Lower leg skin (tissue), 4 donors: Measurements from ENCODE around the gene HDLBP. TPM values are rescaled to one million over a fixed set of nuclear protein-coding genes. Genes with fewer than 3 reads are reported as not detected.
"Not testable (repeated sequence)": the region's sequence is repeated elsewhere in the genome, so short reads cannot be mapped to it uniquely, and the experiment has no call there.

ENCODE experiments used
- DNase-seq, 2 donors: peaks; one replicate each; pipeline ENCODE4 v3.0.0-alpha.2; 2019; ENCODE audit warnings: low spot score in 2 of 2
- H3K4me3 ChIP-seq: fragments of 200-600 bp; sonication (generic); 2 replicates; pipeline ENCODE4 v1.5.1; 2017; ENCODE audit warnings: mild to moderate bottlenecking, low read depth; ENCODE audit not compliant: poor library complexity, severe bottlenecking
- CTCF ChIP-seq, 3 donors: fragments of 450-650 bp; IDR thresholded peaks; one replicate each; pipeline ENCODE4 v1.5.1; 2016; ENCODE audit warnings: antibody characterized with exemption in 3 of 3, mild to moderate bottlenecking in 3 of 3, moderate library complexity in 2 of 3
- POLR2A ChIP-seq, 2 donors: fragments of 450-650 bp; IDR thresholded peaks; one replicate each; pipeline ENCODE4 v1.6.1; 2016 to 2017; ENCODE audit warnings: antibody characterized with exemption in 2 of 2, mild to moderate bottlenecking in 1 of 2, moderate library complexity in 1 of 2
- WGBS, 2 donors: methylation state at CpG; one replicate each; pipeline ENCODE4 v1.1.5; 2018; 5-methylcytosine and 5-hydroxymethylcytosine counted together
- intact Hi-C: fragments of 100-400 bp; cut with DNase I; formaldehyde crosslinking; loops from one replicate; pipeline ENCODE4 v1.15.0; 2023; ENCODE audit warnings: low total_unique reads
- total RNA-seq, 4 donors: library from RNA; depleted of rRNA; stranded (reverse); fragments of >200 nt; gene quantifications; one replicate each; pipeline ENCODE4 v1.1.0, GENCODE V29; 2016

Gene HDLBP
- total RNA-seq, 4 donors from 2014 or later = 241 to 393 (median 294) TPM

- H3K4me3 ChIP-seq = no peak overlapping the region
- DNase-seq = peak in 1 of 2 donors; percentile 82
- WGBS, 2 donors = 73 to 80% methylated on average over 12 of the region's 12 CpGs
- no peak for TF ChIP-seq POLR2A (IDR thresholded peaks at IDR 0.05)
- no peak for TF ChIP-seq CTCF (IDR thresholded peaks at IDR 0.05)
- intact Hi-C loops = no loop called here
Observed at GRCh38 chr2:241300000-241300399, 15.5 kb downstream of the HDLBP start.

GRCh38 chr2:241298673-241299072 is 16.8 kb downstream of the HDLBP start:
- intact Hi-C loops = no loop called here
- no peak overlapping the region for H3K4me3 ChIP-seq
- no peak for DNase-seq
- 87 to 94% methylated on average over 5 of the region's 5 CpGs for WGBS, 2 donors
- TF ChIP-seq CTCF (IDR thresholded peaks at IDR 0.05) = no peak
- TF ChIP-seq POLR2A (IDR thresholded peaks at IDR 0.05) = no peak

- no peak overlapping the region for H3K4me3 ChIP-seq
- intact Hi-C loops = no loop called here
- WGBS, 2 donors = 92 to 98% methylated on average over 8 of the region's 8 CpGs
- TF ChIP-seq POLR2A (IDR thresholded peaks at IDR 0.05) (no peak), CTCF (IDR thresholded peaks at IDR 0.05) (no peak)
- peak in 1 of 2 donors; percentile 48 for DNase-seq
Observed at GRCh38 chr2:241296767-241297166, 18.7 kb downstream of the HDLBP start.

GRCh38 chr2:241295326-241296095 is 20.0 kb downstream of the HDLBP start:
- 65 to 67% methylated on average over 7 of the region's 7 CpGs for WGBS, 2 donors
- peak in 1 of 2 donors; percentile 52 for DNase-seq
- intact Hi-C loops = no loop called here
- no peak overlapping the region for H3K4me3 ChIP-seq
- no peak for TF ChIP-seq POLR2A (IDR thresholded peaks at IDR 0.05)
- TF ChIP-seq CTCF (IDR thresholded peaks at IDR 0.05) = no peak

- DNase-seq = peak in 1 of 2 donors; percentile 48
- H3K4me3 ChIP-seq, intact Hi-C loops: not testable (repeated sequence)
- WGBS, 2 donors = 76 to 82% methylated on average over 7 of the region's 7 CpGs
Observed at GRCh38 chr2:241293378-241293797, 22.1 kb downstream of the HDLBP start.

GRCh38 chr2:241291977-241292376 is 23.5 kb downstream of the HDLBP start:
- 75 to 80% methylated on average over 6 of the region's 6 CpGs for WGBS, 2 donors
- H3K4me3 ChIP-seq = no peak overlapping the region
- intact Hi-C loops = no loop called here
- peak in 1 of 2 donors; percentile 6 for DNase-seq
- TF ChIP-seq CTCF (IDR thresholded peaks at IDR 0.05) (no peak), POLR2A (IDR thresholded peaks at IDR 0.05) (no peak)
